Stimulated activated CD4-positive, alpha-beta T cell treated with anti-CD3 and anti-CD28 coated beads, Interleukin-12 subunit alpha, Interleukin-12 subunit beta, amount 100 ng/mL, for 4 hours (primary cell): ENCODE data around the gene PRKN.

ENCODE experiments used
- DNase-seq: peaks from one replicate; pipeline ENCODE4 v3.0.0-alpha.2; 2020

PRKN gene

DNA sequence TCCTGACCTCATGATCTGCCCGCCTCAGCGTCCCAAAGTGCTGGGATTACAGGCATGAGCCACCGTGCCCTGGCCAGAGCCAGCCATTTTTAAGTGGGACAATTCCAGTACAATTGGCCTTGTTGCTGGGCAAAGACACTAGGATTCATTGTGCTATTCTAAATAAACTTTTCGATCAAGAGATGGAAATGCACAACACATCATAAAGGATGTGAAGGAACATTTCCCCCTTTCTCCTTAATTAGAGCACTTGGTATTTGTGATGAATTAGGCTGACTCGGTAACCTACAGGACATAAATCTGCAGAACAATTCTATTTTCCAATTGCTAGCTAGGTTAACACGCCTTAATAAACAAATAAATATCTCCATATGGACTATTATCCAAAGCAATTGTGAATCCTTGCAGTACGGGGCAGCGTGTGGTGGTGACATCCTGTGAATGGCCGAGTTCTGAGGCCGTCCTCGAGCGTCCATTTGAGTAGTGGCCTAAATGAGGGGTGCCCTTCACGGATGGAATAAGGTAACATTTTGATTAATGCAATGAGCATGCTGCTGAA is 1047.5 kb downstream of the PRKN start:
- DNase-seq: no peak

DNA sequence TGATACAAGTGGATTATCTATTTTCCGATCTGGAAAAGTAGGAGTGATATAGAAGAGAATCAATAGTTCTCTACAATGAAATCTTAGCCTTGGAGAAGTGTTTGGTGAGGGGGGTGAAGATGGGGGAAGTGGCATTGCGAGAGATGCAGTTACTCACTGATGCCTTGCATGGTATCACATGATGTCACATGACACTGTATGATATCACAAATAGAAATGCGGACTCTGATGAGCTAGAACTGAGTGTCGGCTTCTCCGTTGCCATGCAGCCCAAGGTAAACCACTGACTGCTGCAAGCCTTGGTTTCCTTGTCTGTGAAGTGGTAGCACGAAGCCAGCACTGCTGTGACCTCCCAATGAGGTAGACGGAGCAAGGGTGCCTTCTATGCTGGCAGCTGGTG is 1050.4 kb downstream of the PRKN start:
- DNase-seq: no peak

DNA sequence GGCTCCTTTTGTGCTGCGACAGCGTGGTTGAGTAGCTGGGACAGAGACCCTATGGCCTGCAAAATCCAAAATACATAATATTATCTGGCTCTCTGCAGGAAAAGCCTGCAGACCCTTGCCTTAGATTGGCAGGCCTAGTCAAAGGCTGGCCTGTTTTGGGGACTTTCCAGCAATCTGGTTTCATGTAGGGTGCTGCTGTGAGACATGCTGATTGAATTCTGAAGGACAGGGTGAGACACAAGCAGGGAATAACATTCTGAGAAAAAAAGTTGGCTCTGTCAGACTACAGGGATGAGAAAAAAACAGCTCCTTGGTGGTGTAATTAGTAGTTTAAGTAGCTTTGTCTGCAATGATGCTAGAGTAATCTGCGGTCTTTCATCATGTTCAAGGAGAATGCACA is 1051.0 kb downstream of the PRKN start:
- no peak for DNase-seq

DNA sequence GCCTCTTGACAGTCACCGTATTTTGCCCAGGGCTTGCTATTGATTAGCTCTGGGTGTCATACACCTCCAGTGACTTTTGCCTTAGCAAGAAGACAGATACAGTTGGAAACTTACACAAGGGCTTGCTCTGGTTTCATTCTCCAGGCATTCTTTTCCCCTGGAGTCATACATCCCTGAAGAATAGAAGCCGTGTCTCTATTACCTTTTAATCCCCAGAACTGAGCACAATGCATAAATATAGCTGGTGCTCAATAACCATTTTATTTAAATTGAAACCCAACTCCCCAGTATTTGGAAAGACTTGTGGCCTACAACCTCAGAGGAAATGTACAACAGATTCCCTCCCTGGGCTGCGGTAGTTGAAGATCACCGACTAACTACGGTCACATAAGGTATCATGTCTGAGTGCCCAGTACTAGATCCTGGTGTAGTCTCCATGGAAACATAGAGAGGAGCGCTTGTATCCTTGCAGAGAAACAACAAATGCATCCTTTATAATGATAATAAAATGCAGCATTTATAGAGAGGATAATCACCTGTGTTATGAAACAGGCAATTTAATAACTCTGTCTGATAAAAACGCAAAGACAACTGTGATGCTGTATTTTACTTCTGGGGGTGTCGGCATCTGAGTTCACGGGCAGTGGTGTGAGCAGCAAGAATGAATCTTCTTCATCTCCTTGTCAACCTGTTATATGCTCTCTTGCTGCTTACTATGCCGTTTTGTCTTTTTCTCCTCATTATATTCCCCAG is 1052.5 kb downstream of the PRKN start:
- no peak for DNase-seq

DNA sequence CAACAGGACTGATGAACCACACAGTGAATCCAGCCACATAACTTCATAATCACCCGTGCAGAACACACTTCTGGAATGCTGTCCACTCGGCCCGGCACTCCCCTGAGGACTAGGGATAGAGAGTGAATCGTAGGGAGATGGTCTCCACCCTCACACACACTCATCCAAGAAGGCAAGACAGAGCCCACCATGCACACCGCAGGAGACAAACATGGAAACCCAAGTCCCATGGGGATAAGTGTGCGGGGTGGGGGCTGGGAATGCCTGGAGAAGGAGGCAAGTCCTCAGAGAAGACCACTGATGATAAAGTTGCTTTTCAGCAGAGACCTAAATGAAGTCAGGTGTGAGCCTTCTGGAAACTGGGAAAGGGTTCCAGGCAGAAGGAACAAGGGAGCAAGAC is 1054.5 kb downstream of the PRKN start:
- DNase-seq: no peak

DNA sequence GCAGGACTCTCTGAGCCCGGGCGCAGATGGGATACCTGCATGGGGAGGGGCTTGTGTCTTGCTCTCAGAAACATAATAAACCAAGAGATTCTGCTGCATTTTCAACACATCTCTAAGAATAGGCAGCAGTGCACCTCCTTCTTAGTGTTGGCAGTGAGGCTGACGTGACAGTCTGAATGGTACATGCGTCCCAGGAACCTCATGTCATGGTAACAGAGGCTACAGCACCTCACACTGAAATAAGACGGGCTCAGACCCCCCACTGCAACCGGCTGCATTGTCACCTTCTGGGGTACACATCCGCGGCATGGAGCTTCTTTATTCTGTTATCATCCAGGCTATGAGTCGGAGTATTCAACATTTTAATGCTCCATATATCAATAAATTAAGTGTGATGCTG is 1056.4 kb downstream of the PRKN start:
- DNase-seq: no peak

DNA sequence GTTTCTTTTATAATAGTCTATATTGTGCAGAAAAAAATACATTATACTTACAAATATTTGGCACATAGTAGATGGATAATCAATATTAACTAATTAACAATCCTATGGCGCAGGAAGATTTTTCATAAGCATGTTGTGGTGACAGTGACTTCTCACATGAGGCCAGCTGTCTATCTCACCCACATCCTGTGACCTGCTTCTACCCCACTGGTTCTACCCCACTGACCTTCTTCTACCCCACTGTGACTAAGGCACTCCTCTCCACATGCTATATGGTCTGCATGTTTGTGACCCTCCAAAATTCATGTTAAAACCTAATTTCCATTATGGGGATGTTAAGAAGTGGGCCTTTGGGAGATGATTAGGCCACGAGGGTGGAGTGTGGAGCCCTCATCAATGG is 1058.9 kb downstream of the PRKN start:
- no peak for DNase-seq

DNA sequence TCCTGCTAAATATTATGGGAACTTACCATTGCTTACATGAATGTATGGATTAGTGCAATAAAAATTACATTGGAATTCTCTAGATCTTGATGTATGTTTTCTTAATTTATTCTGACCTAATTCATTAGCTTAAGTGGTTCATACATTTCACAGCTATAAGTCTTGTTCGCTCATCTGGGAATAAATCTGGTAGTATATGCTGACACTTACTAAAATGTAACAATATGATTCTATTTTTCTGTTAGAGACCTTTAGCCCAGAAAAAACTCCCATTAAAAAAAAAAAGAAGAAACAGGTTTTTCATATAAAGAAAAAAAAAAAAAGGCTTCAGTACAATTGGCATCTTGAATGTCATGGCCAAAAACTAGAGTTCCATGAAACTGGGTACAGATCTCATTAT is 1059.6 kb downstream of the PRKN start:
- DNase-seq: no peak

DNA sequence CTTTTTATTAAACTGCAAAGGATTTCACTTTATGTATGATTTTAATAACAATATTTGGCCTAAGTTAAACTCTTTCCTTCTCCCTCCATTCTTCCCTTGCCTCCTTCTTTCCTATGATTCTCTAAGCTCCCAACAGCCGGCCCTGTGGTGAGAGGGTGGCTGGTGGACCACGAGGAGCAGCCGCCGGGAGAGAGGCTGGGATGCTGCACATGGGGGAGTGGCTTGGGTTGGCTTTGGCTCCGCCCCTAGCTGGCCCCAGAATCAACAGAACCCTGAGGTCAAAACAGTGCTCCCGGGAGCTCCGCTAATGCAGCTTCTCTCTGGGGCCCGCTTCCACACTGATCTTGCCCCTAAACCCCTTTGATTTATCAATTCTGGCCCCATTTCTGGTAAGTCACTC is 1063.9 kb downstream of the PRKN start:
- DNase-seq: no peak

DNA sequence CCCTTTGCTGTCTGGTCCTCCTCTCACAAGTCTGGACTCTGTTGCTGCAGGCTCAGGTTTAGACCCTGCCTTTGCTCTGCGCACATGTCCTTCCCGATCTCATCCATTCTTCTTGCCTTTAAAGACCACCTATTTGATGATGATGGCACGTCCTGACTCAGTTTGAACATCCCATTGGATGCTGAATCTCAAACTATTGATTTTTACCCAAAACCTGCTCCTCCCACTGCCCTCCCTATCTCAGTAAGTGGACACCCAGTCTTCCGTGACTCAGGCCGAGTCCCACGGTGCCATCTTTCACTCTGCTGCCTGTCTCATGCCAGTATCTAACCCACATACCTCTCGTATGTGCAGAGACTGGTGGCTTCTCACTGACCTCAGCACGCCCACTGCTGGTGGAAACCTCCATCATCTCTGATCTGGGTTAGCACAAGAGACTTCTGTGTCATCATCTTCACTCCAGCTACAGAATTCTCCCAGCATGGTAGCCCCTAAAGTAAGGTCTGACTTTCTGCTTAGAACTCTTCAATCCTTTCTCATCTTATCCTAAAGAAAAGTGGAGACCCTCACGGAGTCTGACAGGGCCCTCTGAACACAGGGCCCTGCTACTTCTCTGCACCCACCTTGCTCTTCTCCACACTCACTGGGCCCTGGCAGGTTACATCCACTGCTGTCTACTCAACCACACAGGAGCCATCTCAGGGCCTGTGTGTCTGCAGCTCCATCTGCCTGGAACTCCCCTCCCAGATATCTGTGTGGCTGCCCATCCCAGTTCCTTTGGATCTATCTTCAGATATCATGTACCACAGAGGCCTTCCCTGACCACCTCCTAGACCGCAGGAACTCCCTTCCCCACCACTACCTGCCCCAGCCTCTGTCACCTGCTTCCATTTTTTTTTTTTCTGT is 1066.6 kb downstream of the PRKN start:
- DNase-seq: no peak

DNA sequence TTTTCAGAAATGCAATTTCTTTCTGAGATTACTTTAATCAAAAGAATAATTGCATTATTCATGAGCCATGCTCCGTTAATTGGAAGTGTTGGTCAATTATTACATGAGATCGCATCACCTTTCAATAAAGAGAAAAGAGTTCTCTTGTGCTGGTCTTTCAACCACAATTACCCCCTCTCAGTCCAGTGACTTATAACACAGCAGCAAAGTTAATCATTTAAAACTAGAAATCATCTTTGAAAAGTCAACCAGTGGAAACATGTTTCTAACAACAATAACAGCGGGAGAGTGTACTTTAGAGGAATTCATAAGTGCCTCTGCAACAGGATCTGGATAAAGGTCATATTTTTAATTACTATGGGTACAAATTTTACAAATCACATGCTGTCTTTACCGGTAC is 1069.4 kb downstream of the PRKN start:
- no peak for DNase-seq

DNA sequence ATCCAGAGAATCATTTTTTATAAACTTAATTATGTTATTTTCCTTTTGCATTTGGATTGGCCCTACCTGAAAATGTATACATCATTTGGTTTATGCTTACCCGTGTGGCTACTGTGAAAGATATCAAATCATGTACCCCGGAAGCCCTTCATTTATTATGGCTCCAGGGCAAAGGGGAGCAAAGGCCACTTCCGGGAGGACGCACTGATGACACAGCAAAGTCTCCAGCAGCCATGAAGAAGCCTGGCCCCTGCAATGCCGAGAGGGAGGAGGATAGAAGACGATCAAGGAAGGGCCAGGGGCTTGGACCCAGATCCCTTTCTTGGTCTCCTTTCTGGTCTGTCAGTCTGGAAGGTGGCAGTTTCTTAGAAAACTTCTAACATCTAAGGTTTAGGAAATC is 1073.4 kb downstream of the PRKN start:
- no peak for DNase-seq

DNA sequence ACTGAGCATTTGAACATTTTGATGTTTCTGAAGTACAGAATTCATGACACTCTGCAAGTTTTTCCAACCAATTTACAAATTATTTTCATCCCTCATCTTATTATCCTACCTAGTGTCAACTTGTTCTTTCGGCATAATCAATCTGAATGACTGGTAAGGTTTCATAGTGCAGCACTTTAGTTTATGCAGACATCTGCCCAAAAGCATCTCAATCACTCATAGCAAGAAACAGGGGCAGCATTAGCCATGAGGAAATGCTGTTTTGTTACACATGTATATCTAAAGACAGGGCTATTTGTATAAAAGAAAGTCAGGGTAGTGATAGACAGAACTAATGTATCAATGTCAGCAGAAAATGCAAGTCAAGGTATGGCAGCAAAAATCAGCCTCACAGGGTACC is 1075.6 kb downstream of the PRKN start:
- no peak for DNase-seq

DNA sequence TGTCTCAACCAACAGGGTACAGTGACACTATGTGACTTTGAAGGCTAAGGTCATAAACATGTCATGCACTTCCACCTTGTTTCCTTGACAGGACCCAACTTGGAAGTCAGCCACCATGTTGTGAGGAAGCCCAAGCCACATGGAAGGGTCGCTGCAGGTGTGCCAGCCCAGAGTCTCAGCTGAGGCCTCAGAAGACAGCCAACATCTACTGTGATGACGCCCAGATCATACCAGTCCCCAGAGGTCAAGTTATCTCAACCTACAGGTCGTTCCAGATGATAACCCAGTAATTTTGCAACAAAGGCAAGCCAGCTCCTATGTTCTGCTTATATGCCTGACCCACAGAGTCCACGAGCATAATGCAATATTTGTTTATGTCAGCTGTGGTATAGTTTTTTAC is 1077.7 kb downstream of the PRKN start:
- no peak for DNase-seq

DNA sequence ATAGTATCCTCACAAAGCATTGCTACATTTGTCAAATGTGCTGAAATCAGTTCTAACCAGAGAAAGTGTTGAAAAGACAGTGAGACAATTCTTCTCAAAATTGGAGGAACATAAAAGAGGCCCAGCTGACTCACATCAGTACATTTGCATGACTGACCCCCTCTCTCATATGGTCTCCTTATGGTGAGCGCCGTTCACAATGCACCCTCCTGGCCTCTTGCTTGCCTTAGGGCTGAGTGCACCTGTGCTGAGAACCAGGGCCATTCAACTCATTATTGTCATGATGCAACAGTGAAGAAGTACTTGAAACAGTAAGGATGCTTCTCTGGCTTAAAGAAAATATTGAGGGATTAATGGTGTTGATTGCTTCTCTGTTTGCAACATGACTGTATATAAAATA is 1078.5 kb downstream of the PRKN start:
- DNase-seq: no peak

DNA sequence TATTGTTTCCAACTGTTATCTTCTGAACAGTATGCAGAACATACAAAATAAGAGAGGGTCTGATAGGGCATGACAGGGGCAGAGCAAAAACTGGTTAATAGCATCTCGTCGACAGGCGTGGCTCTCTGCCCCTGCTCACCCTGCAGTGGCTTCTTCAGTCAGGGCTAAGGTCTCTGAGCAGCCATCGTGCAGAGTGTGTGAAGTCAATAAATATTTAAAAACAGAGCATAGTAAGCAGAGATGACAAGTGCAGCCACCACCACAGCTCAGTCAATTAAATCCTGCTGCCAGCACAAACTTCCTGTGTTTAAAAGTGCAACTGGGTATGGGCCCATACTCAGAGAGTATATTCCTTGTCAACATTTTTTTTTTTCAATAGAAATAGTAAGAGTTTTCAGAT is 1080.3 kb downstream of the PRKN start:
- no peak for DNase-seq

DNA sequence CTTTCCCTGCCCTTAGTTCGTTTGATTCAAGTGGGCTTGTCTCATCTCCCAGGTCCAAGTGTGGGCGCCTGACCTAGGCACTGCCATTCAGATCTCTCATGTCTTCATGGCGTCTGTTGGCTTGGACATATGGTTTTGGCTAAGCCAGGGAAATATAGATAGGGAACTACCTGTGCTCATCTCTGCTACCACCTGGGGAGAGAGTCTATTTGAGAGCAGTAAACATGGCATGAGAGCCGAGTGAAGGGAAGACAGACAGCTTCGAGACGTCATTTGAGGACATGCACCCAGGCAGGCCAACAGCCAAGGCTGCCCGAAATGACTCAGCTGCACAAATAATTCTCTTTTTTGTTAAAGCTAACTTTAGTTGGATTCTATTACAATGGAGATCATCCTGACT is 1083.0 kb downstream of the PRKN start:
- no peak for DNase-seq

DNA sequence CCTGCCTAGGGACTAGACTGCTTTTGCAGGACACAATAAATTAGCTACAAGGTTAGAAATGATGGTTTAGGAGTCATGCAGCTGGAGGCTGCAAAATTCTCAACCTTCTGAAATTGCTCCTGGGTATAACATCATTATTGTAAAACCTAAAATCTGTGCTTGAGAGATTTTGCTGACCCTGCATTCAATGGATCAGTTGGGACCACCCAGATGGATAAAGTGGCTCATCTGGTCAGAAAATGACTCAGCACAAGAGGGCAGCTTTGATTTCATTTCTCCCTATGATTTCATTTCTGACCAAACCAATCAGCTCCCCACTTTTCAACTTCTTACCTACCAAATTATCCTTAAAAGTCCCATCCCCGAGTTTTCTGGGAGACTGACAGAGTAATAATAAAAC is 1086.4 kb downstream of the PRKN start:
- no peak for DNase-seq

DNA sequence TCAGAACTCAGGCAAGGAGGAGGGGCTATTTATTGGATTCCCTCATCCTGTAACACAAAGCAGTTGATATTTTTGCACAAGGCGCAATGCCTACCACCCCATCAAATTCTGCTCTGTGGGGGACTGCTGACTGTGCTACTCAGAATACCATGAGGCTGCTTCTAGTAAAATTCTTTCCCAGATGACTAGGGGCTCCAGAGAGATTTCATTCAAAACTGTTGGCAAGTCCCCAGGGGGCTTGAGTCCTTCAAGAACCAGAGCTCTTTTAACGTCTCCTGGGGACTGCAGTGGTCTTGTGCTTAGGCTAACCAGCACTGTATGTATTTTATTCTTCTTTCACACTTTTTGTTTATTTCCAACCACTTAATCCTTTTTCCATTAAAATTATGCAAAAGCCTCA is 1087.8 kb downstream of the PRKN start:
- no peak for DNase-seq

DNA sequence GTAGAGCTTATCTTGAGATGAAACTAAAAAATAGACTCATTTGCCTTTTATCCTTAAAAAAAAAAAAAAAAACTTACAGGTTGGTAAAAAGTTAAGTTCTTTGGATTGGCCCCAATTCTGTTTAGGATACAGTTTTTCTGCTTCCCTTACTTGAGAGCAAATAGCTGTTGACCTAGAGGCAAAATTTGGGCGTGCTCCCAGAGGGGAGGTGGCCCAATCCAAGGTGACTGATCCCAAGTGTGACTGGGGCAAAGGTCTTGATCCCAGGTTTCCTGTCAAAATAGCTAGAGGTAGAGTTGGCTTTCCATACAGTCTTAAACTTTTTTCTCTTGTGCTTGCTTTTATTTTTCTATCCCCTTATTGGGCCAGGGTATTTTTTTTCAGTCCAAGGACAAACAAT is 1089.9 kb downstream of the PRKN start:
- no peak for DNase-seq

DNA sequence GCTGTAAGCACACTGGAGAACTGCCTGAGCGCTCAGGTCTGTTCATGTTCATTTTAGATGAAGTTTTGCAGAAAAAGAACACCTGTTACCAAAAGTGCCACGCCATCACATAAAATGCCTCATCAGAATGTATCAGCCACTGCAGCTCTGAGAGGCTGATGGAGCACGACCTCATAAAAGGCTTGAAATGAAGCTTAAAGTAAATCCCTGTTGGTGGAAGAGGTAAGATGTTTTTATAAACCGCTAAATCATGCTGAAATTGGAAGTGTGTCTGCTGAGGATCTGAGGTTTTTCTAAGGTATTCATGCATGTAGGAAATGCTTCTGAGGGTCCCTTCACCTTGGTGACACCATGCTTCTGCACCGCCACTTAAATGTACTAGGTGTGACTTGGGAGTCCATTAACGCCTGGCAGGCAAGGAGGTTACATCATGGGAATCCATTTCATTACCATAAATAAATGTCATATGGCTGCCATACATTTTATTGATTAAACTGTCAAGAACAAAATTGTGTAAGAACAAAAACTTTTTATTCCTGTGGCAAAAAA is 1090.6 kb downstream of the PRKN start:
- DNase-seq: no peak

DNA sequence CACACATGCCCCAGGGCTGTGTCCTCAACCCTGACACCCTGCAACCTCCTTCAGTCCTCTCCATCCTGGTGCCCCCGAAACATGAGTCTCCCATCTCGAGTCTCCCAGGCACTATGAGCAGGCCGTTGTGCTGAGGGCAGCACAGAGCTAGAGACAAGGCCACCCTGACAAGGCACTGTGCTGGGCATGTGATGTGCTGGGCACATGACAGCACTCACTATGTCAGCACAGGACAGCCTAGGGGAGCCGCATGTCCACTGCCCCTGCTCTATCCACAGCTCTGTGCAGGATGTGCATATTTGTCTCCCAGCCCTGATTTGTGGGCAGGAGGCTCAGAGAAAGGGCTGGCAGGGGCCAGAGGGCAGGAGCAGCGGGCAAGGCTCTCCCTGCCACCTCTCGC is 1091.6 kb downstream of the PRKN start:
- DNase-seq: no peak

DNA sequence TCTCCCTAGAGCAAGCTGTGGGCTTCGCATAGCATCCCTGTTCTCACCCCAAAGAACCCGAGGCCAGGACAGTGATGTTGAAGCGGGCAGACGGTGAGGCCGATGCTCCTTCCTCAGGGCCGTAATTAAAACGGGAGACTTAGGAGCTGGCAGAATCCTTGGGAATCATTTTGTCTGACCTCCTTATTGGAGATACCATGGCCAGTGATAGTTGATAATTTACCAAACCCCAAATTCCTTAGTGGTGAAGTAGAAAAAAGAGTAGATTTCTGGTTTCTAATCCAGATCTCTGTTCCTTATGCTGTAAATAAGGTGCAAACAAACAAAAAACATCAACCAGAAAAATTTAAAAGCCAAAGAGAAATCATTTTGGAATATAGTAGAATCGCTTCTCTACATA is 1092.7 kb downstream of the PRKN start:
- no peak for DNase-seq

DNA sequence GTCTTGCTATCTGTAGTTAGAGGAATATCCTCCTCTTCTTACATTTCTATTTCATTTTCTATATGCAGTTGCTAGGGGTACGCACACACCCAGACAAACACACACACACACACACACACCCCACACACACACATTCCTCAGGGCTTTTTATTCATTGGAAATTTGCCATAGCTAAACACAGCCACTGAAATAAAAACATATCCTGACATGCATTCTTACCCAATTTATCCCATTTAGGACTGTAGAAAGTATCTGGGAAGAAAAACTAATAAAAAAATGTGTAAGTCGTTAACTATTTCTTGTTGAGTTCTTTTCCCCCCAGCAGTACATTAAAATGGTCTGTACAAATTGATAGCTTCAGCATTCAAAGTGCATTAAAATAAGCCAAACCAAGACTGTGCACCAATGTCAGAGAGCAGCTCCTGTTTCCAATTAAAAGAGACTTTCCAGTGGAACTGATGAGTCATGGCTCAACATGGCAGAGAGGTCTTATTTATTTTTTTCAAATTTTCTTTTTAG is 1095.8 kb downstream of the PRKN start:
- no peak for DNase-seq
